ENCODE measurements around the gene TBKBP1.
A peak's percentile ranks its signal among the peaks of the same experiment; 100 is the strongest.

TBKBP1 gene

DNA sequence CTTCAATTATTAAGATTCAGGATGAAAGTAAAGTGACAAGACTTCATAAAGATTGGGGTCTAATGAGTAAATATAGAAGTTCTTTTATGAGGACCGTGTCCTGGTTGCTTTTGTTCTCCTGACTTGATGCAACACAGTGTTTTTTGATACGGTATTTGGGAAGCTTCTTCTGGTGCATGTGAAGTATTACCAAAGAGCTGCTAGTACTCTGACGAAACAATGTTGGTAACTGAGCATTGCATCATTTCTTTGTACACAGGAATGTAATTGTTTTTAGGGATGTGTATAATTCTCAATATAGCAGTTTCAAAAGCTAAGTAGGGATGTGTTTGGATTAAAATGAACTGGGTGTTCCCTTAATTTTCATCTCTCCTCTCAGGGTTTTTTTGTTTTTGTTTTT is 28.3 kb upstream of the TBKBP1 start:
- Histone ChIP-seq H3K4me1 (ENCODE audit: insufficient read depth, low read length) (no peaks in the 10 kb centered on the region), H3K4me3 (ENCODE audit: low read depth in 1 of 2, low read length in 2 of 2) (no peak overlapping the region), H3K36me3 (ENCODE audit: insufficient read depth, low read length) (peaks cover 97% of the 10 kb centered on the region), H3K9me3 (ENCODE audit: insufficient read depth, low read length, severe bottlenecking) (no peaks in the 10 kb centered on the region), H2AFZ (ENCODE audit: low read depth, low read length) (no peak overlapping the region), H3K79me2 (ENCODE audit: insufficient read depth, low read length) (peaks cover 55% of the 10 kb centered on the region), H3K27ac (ENCODE audit: low read length) (no peak overlapping the region), H3K27me3 (ENCODE audit: insufficient read depth, low read length, poor library complexity) (no peaks in the 10 kb centered on the region), H3K9ac (ENCODE audit: low read depth, low read length) (no peak overlapping the region), H3K4me2 (ENCODE audit: insufficient read depth, low read length) (no peak overlapping the region), H4K20me1 (ENCODE audit: insufficient read depth, low read length) (peaks cover 61% of the 10 kb centered on the region; the same call in 1 of the 2 replicates)
- TF ChIP-seq EZH2 (IDR thresholded peaks at IDR 0.05; ENCODE audit: borderline replicate concordance, low read depth, low read length, severe bottlenecking) = no peak
- TF ChIP-seq CTCF (IDR thresholded peaks at IDR 0.05; ENCODE audit: borderline replicate concordance, extremely low read depth, low read length, poor library complexity, severe bottlenecking) = no peak
- DNase-seq = no peak
- no peak for ATAC-seq (ENCODE audit: insufficient read depth, low read depth)

DNA sequence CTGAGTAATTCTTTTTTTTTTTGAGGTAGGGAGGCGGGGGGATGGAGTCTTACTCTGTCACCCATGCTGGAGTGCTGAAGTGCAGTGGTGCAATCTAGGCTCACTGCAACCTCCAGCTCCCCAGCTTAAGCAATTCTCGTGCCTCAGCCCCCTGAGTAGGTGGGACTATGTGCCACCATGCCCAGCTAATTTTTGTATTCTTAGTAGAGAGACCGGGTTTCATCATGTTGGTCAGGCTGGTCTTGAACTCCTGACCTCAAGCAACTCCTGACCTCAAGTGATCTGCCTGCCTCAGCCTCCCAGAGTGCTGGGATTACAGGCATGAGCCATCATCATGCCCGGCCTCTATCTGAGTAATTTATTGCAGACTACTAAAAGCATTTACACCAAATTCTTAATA is 24.9 kb upstream of the TBKBP1 start:
- no peaks in the 10 kb centered on the region for H3K9me3 ChIP-seq (ENCODE audit: insufficient read depth, low read length, severe bottlenecking)
- no peak overlapping the region for H3K27ac ChIP-seq (ENCODE audit: low read length)
- peaks cover 48% of the 10 kb centered on the region for H3K79me2 ChIP-seq (ENCODE audit: insufficient read depth, low read length)
- no peak for ATAC-seq (ENCODE audit: insufficient read depth, low read depth)
- DNase-seq = no peak
- no peaks in the 10 kb centered on the region for H3K27me3 ChIP-seq (ENCODE audit: insufficient read depth, low read length, poor library complexity)
- no peak overlapping the region for H3K4me3 ChIP-seq (ENCODE audit: low read depth in 1 of 2, low read length in 2 of 2)
- no peak for TF ChIP-seq EZH2 (IDR thresholded peaks at IDR 0.05; ENCODE audit: borderline replicate concordance, low read depth, low read length, severe bottlenecking)
- TF ChIP-seq CTCF (IDR thresholded peaks at IDR 0.05; ENCODE audit: borderline replicate concordance, extremely low read depth, low read length, poor library complexity, severe bottlenecking) = no peak
- H3K9ac ChIP-seq (ENCODE audit: low read depth, low read length) = no peak overlapping the region
- no peaks in the 10 kb centered on the region for H3K4me1 ChIP-seq (ENCODE audit: insufficient read depth, low read length)
- no peak overlapping the region for H2AFZ ChIP-seq (ENCODE audit: low read depth, low read length)
- H3K36me3 ChIP-seq (ENCODE audit: insufficient read depth, low read length) = peaks cover 96% of the 10 kb centered on the region
- peaks cover 55% of the 10 kb centered on the region; the same call in 1 of the 2 replicates for H4K20me1 ChIP-seq (ENCODE audit: insufficient read depth, low read length)
- H3K4me2 ChIP-seq (ENCODE audit: insufficient read depth, low read length) = no peak overlapping the region

GRCh38 chr17:47670064-47670463 is 23.9 kb upstream of the TBKBP1 start:
- H3K4me1 ChIP-seq (ENCODE audit: insufficient read depth, low read length) = no peaks in the 10 kb centered on the region
- H3K36me3 ChIP-seq (ENCODE audit: insufficient read depth, low read length) = peaks cover 96% of the 10 kb centered on the region
- H2AFZ ChIP-seq (ENCODE audit: low read depth, low read length) = no peak overlapping the region
- H3K27ac ChIP-seq (ENCODE audit: low read length) = no peak overlapping the region
- H3K79me2 ChIP-seq (ENCODE audit: insufficient read depth, low read length) = peaks cover 42% of the 10 kb centered on the region
- no peak overlapping the region for H3K4me2 ChIP-seq (ENCODE audit: insufficient read depth, low read length)
- ATAC-seq (ENCODE audit: insufficient read depth, low read depth) (no peak), DNase-seq (no peak)
- H4K20me1 ChIP-seq (ENCODE audit: insufficient read depth, low read length) = peaks cover 54% of the 10 kb centered on the region
- TF ChIP-seq EZH2 (IDR thresholded peaks at IDR 0.05; ENCODE audit: borderline replicate concordance, low read depth, low read length, severe bottlenecking) = no peak
- no peak for TF ChIP-seq CTCF (IDR thresholded peaks at IDR 0.05; ENCODE audit: borderline replicate concordance, extremely low read depth, low read length, poor library complexity, severe bottlenecking)
- H3K9me3 ChIP-seq (ENCODE audit: insufficient read depth, low read length, severe bottlenecking) = no peaks in the 10 kb centered on the region
- no peaks in the 10 kb centered on the region for H3K27me3 ChIP-seq (ENCODE audit: insufficient read depth, low read length, poor library complexity)
- H3K4me3 ChIP-seq (ENCODE audit: low read depth in 1 of 2, low read length in 2 of 2) = no peak overlapping the region
- no peak overlapping the region for H3K9ac ChIP-seq (ENCODE audit: low read depth, low read length)

DNA sequence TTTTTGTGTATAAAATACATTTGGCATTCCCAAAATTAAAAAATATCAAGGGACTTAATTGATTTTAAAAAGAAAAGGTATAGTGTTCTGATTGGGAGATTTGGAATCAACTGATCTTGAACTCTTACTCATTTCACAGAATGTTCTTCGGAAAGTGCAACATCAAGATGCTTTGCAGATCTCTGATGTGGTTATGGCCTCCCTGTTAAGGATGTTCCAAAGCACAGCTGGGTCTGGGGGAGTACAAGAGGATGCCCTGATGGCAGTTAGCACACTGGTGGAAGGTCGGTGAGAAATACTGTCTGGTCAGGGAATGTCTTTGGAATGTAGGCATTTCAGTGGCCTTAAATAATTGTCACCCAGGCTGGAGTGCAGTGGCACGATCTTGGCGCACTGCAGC is 19.5 kb upstream of the TBKBP1 start:
- TF ChIP-seq EZH2 (IDR thresholded peaks at IDR 0.05; ENCODE audit: borderline replicate concordance, low read depth, low read length, severe bottlenecking) (no peak), CTCF (IDR thresholded peaks at IDR 0.05; ENCODE audit: borderline replicate concordance, extremely low read depth, low read length, poor library complexity, severe bottlenecking) (no peak)
- Histone ChIP-seq H3K9me3 (ENCODE audit: insufficient read depth, low read length, severe bottlenecking) (no peaks in the 10 kb centered on the region), H3K4me1 (ENCODE audit: insufficient read depth, low read length) (no peaks in the 10 kb centered on the region), H3K4me3 (ENCODE audit: low read depth in 1 of 2, low read length in 2 of 2) (no peak overlapping the region), H4K20me1 (ENCODE audit: insufficient read depth, low read length) (peaks cover 54% of the 10 kb centered on the region), H3K36me3 (ENCODE audit: insufficient read depth, low read length) (peaks cover 99% of the 10 kb centered on the region), H3K79me2 (ENCODE audit: insufficient read depth, low read length) (peaks cover 29% of the 10 kb centered on the region), H3K4me2 (ENCODE audit: insufficient read depth, low read length) (no peak overlapping the region), H3K9ac (ENCODE audit: low read depth, low read length) (no peak overlapping the region), H2AFZ (ENCODE audit: low read depth, low read length) (no peak overlapping the region), H3K27ac (ENCODE audit: low read length) (no peak overlapping the region), H3K27me3 (ENCODE audit: insufficient read depth, low read length, poor library complexity) (no peaks in the 10 kb centered on the region)
- peak; percentile 41; the same call in 2 of the 3 replicates for ATAC-seq (ENCODE audit: insufficient read depth, low read depth)
- no peak for DNase-seq
